SU-DHL-6 (cell line): ENCODE measurements around the gene TSPYL6.

Experiments used
- EZH2phosphoT487 ChIP-seq: fragments of 200-600 bp; sonication (generic), shearing (Covaris generic); conservative IDR thresholded peaks from 2 replicates; pipeline ENCODE4 v1.6.1; 2018; ENCODE audit warnings: mild to moderate bottlenecking, antibody characterized with exemption, low read length, moderate library complexity, mixed read lengths
- TF ChIP-seq, protein P1 (sequence below): fragments of 200-600 bp; sonication (generic); IDR thresholded peaks from one replicate; pipeline ENCODE4 v1.5.1; 2017; ENCODE audit warnings: antibody characterized with exemption, mild to moderate bottlenecking, low read length, moderate library complexity; ENCODE audit not compliant: insufficient read depth, poor library complexity, severe bottlenecking

- TF ChIP-seq, protein P1, sequence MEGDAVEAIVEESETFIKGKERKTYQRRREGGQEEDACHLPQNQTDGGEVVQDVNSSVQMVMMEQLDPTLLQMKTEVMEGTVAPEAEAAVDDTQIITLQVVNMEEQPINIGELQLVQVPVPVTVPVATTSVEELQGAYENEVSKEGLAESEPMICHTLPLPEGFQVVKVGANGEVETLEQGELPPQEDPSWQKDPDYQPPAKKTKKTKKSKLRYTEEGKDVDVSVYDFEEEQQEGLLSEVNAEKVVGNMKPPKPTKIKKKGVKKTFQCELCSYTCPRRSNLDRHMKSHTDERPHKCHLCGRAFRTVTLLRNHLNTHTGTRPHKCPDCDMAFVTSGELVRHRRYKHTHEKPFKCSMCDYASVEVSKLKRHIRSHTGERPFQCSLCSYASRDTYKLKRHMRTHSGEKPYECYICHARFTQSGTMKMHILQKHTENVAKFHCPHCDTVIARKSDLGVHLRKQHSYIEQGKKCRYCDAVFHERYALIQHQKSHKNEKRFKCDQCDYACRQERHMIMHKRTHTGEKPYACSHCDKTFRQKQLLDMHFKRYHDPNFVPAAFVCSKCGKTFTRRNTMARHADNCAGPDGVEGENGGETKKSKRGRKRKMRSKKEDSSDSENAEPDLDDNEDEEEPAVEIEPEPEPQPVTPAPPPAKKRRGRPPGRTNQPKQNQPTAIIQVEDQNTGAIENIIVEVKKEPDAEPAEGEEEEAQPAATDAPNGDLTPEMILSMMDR, result no peak
- no peak for TF ChIP-seq EZH2phosphoT487
Measured at GRCh38 chr2:54259413-54260240, 3.6 kb upstream of the TSPYL6 start.
